D341Med (cell line): ENCODE data around the gene TMEM120A.

Source experiments
- DNase-seq: peaks from one replicate; pipeline ENCODE4 v3.0.0; 2012; ENCODE audit warnings: low spot score

The TMEM120A gene

GRCh38 chr7:75980430-75981202 lies 13.8 kb downstream of the TMEM120A start:
- DNase-seq, result peak; percentile 28

DNA sequence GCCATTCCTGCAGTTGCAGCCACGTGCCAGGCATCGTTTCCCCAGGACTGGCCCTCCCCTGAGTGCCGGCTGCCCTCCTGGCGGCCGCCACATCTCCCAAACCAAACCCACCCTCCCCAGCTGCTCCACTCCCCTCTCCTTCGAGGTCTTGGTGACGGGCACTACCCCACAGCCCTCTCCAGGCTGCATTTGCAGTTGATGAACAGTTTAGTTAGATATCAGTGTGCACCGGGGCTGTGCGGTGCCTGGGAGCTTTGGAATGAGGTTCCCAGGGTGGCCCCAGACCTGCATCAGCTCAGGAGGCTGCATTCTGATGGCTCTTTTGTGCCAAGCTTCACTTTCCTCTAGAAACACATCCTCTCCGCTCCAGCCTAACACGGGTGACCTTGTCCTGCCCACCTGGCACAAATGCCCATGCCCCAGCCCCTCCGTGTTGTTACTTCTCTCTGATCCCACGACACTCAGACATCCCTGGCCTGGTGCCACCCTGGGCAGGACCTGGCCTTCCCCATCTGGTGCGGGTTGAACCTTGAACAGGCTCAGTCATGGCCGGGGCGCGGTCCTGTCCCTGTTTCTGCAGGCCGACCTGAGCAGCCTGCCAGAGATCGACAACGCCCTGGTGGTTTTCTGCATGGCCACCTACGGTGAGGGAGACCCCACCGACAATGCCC lies 14.5 kb downstream of the TMEM120A start:
- peak; percentile 25 for DNase-seq

DNA sequence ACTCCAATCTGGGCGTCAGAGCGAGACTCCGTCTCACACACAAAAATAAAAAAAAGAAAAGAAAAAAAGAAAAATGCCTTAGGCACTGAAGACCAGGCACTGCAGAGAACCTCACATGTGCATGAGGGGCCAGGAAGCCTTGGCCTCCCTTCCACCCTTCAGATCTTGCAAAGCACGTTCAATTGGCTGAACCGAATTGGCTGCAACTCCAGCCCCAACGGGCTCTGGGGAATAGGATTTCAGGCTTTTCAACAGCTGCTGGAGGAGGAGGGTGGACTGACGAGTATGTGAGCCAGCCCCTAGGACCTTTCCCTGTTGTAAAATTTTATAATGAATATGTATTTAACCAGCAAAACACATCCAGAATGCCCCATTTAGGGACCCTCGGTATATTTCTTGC lies 16.7 kb downstream of the TMEM120A start:
- DNase-seq, result peak; percentile 79

GRCh38 chr7:75971961-75972763 lies 22.2 kb downstream of the TMEM120A start:
- peak; percentile 76 for DNase-seq

- no peak for DNase-seq
Observed at GRCh38 chr7:75971309-75971960, 23.0 kb downstream of the TMEM120A start.

DNA sequence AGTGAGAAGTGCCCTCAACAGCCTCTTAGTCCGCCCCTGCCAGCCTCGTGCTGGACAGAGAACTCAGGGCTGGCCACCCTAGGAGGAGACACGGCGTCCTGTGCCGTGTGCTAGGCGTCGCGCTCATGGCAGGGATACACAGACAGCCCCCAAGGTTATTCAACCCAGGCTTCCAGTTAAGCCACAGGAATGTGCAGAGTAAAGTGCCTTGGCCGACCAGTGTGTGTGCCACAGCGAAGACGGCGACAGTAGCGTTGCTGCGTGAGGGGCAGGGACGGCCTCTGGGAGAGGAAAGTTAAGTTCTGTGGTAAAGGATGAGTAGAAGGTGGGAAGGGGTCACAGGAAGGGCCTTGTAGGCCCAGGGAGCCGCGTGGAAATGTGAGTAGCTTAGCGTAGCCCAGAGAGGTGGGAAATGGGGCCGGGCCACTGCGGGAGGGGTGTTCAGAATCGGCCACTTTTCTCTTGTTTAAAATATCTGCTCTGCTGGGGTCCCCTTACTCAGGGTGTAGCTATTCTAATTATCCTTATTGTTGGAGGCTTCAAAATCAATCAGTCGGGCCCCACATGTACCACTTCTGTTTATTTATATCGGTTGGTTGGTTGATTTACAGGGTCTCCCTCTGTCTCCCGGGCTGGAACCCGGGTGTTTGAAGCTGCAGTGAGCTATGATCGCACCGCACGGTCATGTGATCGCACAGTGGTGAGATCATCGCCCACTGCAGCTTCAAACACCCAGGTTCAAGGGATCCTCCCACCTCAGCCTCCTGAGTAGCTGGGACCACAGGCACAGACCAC lies 24.5 kb downstream of the TMEM120A start:
- no peak for DNase-seq

DNA sequence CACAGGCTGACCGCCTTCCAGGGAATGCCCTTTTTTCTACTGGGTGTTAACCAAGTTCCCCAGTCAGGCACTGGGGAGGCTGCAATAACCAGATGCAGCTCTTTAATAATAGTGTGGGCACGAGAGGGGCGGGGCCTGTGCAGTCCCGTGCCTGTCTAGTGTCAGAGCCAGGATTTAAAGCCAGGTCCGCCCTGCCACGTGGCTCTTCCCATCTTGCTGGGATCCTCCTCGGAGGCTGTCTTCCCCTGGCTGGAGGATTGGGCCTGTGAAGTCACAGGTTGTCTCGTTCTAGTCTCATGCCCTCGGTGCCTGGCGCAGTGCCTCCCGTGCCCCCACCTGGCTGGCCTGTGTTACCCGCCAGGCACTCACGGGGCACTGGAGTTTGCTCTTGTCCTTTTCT lies 25.2 kb downstream of the TMEM120A start:
- DNase-seq, result no peak

GRCh38 chr7:75968561-75969001 lies 25.8 kb downstream of the TMEM120A start:
- no peak for DNase-seq

GRCh38 chr7:75968012-75968411 lies 26.4 kb downstream of the TMEM120A start:
- DNase-seq, result no peak

DNA sequence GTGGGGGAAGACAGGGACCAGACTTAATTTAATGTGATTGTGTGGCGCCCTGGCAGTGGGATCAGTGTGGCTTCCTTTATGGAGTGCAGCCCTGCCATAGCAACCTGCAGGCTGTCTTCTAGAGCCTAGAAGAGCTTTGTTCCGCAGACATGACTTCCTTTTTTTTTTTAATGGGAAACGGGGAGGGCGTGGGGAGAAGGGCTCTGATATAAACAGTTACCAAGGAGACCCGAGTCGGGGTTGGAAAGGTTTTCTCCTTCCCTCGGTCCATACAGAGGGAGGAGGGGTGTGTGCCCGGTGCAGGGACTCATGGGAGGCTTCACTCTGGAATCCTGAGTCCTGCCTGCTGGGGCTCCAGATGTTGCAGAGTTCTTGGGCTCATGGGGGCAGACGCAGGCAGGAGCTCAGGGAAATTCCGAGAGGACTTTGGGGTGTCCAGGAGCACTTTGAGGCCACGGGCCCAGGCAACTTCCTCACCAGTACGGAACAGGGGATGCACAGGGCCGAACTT lies 26.9 kb downstream of the TMEM120A start:
- DNase-seq, result no peak

GRCh38 chr7:75967055-75967454 lies 27.3 kb downstream of the TMEM120A start:
- no peak for DNase-seq

GRCh38 chr7:75966190-75966961 lies 28.0 kb downstream of the TMEM120A start:
- no peak for DNase-seq

DNA sequence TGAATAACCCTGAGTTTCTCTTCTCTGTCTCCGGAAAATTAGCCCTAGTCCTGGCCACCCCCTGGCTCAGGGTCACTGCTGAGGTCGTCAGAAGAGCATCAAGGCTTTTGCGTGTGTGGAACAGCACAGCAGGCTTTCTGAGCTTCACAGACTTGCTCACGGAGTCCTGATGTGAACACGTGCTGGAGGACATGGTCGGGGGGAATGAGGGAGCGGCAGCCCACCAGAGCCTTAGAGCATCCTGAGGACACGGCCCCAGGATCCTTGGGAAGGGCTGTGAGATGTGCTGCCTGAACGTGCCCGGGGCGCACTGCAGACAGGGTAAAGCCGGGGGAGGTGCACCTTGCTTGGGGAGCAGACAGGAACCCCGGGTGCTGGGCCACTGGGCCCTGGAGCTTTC lies 28.8 kb downstream of the TMEM120A start:
- DNase-seq, result no peak

- no peak for DNase-seq
Observed at GRCh38 chr7:75963381-75963995, 30.9 kb downstream of the TMEM120A start.

DNA sequence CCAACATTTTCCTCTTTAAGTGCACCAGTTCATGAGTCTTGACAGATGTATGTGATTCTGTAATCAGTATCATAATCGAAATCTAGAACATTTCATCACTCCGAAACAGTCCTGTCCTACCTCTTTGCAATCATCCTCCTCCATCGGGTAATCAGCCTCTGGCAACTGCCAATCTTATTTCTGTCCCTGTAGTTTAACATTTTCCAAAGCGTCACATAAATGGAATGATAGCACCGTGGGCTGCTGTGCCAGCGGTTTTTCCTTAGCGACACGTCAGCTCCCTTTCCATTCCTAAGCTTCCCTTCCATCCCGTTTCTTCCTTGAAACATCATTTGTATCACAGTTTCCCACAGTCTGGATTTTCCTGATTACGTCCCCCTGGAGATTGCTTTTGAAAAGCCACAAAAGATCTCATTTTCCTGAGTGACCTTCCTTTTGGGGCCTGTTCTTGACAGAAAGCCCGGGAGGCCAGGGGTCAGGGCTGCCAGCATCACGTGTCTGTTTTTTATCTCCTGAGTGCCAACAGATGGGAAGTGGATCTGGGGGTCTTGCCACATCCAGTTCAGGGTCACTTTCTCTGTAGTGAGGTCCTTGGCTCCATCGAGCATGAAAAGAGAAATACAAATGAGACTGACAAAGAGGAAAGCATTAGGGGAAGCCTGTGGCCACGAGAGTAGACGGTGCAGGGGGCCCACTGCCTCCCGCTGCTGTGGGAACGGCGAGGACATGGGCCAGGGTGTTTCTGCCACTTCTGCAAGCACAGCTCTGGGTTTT lies 31.6 kb downstream of the TMEM120A start:
- no peak for DNase-seq

DNA sequence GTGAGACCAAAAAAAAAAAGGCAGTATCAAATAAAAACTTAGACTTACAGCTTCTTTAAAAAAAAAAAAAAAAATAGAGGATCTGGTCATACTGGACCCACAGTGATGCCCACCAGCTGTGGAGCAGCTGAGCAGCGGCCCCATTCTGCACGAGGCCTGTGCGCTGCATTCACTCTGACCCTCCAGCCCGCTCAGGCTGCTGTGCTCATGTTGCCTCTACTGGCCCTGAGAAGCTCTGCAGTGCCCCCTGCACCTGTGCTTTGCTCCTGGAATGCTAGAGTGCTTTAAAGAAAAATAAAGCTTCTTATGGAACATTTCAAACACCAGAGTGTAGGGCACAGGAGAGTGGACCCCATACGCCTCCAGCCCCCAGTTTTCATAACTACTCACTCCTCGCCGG lies 33.2 kb downstream of the TMEM120A start:
- peak; percentile 57 for DNase-seq

DNA sequence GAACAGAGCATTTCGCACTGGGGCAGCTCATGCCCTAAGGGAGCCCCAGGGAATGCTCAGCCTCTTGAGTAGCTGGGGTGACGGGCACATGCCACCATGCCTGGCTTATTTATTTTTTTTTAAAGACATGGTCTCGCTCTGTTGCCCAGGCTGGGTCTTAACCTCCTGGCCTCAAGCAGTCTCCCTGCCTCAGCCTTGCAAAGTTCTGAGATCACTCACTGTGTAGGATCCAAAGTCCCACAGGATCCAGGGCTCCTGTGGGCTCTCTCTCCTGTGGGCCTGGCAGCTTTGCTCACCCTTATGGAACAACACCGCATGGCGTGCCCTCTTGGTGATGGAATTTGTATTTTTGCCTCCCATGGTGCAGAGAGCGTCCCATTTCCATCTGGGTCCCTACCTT lies 34.0 kb downstream of the TMEM120A start:
- no peak for DNase-seq

DNA sequence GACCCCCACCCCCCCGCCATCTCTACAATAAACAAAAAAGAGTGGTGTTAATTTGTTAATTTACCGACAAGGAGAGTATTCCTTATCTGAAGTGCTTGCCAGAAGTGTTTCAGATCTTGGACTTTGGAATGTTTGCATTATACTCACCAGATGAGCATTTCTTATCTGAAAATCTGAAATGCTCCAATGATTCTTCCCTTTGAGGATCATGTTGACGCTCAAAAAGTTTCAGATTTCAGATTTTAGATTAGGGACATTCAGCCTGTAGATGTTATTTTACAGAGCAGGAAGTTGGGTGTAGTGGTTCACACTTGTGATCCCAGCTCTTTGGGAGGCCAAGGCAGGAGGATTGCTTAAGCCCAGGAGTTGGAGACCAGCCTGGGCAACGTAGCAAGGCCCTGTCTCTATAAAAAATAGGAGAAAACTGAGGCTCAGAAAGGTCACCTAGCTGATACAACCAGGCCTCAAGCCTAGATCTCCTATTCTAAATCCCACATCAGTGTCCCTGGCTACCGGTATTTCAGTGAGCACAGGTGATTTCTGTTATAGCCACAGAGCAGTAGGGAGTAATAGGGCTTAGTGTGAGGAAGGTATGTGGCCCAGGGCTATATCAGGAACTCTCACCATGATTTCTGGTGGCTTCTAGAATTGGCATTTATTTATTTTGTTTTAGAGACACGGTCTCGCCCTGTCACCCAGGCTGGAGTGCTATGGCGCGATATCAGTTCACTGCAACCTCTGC lies 35.4 kb downstream of the TMEM120A start:
- no peak for DNase-seq
